Upper lobe of left lung (tissue), 4 donors: ENCODE data around the gene OSGIN1.

Experiments used
- EP300 ChIP-seq, 4 donors: sonication (generic); formaldehyde crosslinking; IDR thresholded peaks; one replicate each; pipeline ENCODE4 v1.5.1; 2017; ENCODE audit warnings: antibody characterized with exemption in 4 of 4, control low read depth in 2 of 4
- POLR2A ChIP-seq, 4 donors: fragments of 450-650 bp; IDR thresholded peaks; one replicate each; pipeline ENCODE4 v1.5.1; 2016 to 2017; ENCODE audit warnings: antibody characterized with exemption in 4 of 4, mild to moderate bottlenecking in 2 of 4
- POLR2AphosphoS5 ChIP-seq, 2 donors: sonication (generic); formaldehyde crosslinking; IDR thresholded peaks; one replicate each; pipeline ENCODE4 v1.5.1; 2017; ENCODE audit warnings: antibody characterized with exemption in 2 of 2
- TF ChIP-seq, protein P1 (sequence below), 6 experiments: fragments of 450-650 bp in 4 of 6; fragments of 200-600 bp in 2 of 6; sonication (generic) in 2 of 6; IDR thresholded peaks; one replicate each; pipeline ENCODE4 v1.5.1; 2016 to 2019; ENCODE audit warnings: antibody characterized with exemption in 6 of 6

GRCh38 chr16:83990492-83990891, 37.5 kb downstream of the OSGIN1 start:
- TF ChIP-seq, protein P1, sequence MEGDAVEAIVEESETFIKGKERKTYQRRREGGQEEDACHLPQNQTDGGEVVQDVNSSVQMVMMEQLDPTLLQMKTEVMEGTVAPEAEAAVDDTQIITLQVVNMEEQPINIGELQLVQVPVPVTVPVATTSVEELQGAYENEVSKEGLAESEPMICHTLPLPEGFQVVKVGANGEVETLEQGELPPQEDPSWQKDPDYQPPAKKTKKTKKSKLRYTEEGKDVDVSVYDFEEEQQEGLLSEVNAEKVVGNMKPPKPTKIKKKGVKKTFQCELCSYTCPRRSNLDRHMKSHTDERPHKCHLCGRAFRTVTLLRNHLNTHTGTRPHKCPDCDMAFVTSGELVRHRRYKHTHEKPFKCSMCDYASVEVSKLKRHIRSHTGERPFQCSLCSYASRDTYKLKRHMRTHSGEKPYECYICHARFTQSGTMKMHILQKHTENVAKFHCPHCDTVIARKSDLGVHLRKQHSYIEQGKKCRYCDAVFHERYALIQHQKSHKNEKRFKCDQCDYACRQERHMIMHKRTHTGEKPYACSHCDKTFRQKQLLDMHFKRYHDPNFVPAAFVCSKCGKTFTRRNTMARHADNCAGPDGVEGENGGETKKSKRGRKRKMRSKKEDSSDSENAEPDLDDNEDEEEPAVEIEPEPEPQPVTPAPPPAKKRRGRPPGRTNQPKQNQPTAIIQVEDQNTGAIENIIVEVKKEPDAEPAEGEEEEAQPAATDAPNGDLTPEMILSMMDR (IDR thresholded peaks at IDR 0.05), result no peak
- TF ChIP-seq POLR2AphosphoS5 (IDR thresholded peaks at IDR 0.05) (no peak), EP300 (IDR thresholded peaks at IDR 0.05) (no peak), POLR2A (IDR thresholded peaks at IDR 0.05) (no peak)
